B cell (primary cell): ENCODE data around the gene HEYL. TPM values are rescaled to one million over a fixed set of nuclear protein-coding genes. Genes with fewer than 3 reads are reported as not detected.

Experiments
- ATAC-seq: fragments of 200-7000 bp; cut with Tn5 transposase; one replicate; pipeline ENCODE4 v1.10.0; 2021; ENCODE audit warnings: low read depth, mild to moderate bottlenecking, moderate number of reproducible peaks, moderate library complexity
- CTCF ChIA-PET: fragments of 350-600 bp; sonication (Branson Sonifier 250); formaldehyde crosslinking; loops from one replicate; lab custom pipeline; 2021; ENCODE audit warnings: antibody characterized with exemption, inconsistent platforms; lab: Charles Lee
- POLR2A ChIA-PET: fragments of 350-600 bp; sonication (Branson Sonifier 250); formaldehyde crosslinking; loops from one replicate; lab custom pipeline; 2021; ENCODE audit warnings: antibody characterized with exemption; lab: Charles Lee
- DNase-seq: peaks from one replicate; pipeline ENCODE4 v3.0.0; 2013
- H2AFZ ChIP-seq: 2 replicates; pipeline ENCODE4 v1.6.1; 2012; ENCODE audit warnings: mild to moderate bottlenecking, low read depth, low read length; ENCODE audit not compliant: insufficient read depth, poor library complexity, severe bottlenecking
- H3K27ac ChIP-seq, 2 donors: 1 replicate in 1 of 2; 2 replicates in 1 of 2; pipeline ENCODE4 v1.5.1; 2012 to 2013; ENCODE audit warnings: low read length in 2 of 2, mild to moderate bottlenecking in 2 of 2, moderate library complexity in 1 of 2
- H3K27me3 ChIP-seq, 4 experiments: fragments of 200-600 bp in 1 of 4; sonication (generic) in 1 of 4; replicated peaks in 1 of 4; 1 replicate in 2 of 4; 2 replicates in 2 of 4; pipeline versions ENCODE4 v1.6.1 to v1.7.0; 2013 to 2016; ENCODE audit warnings: low read length in 3 of 4, mild to moderate bottlenecking in 2 of 4, mixed read lengths in 1 of 4, moderate library complexity in 1 of 4; ENCODE audit not compliant: insufficient read depth in 4 of 4, control insufficient read depth in 3 of 4; ENCODE audit errors: control extremely low read depth in 1 of 4
- H3K36me3 ChIP-seq, 2 experiments: replicated peaks in 1 of 2; 1 replicate in 1 of 2; 2 replicates in 1 of 2; pipeline versions ENCODE4 v1.6.1 to v1.7.1; 2013; ENCODE audit warnings: low read length in 1 of 2; ENCODE audit not compliant: insufficient read depth in 2 of 2, control insufficient read depth in 1 of 2; ENCODE audit errors: control extremely low read depth in 1 of 2, extremely low read depth in 1 of 2
- H3K4me1 ChIP-seq, 2 donors: fragments of 200-600 bp in 1 of 2; sonication (generic) in 1 of 2; 1 replicate in 1 of 2; 2 replicates in 1 of 2; pipeline versions ENCODE4 v1.5.1 to v1.6.1; 2013 to 2017; ENCODE audit warnings: low read length in 2 of 2; ENCODE audit not compliant: control insufficient read depth in 2 of 2, insufficient read depth in 2 of 2
- H3K4me2 ChIP-seq: replicated peaks from 2 replicates; pipeline ENCODE3; 2012; ENCODE audit warnings: mild to moderate bottlenecking, low read depth, low read length; ENCODE audit not compliant: poor library complexity, severe bottlenecking
- H3K4me3 ChIP-seq, 5 experiments: fragments of 200-600 bp in 1 of 5; sonication (generic) in 1 of 5; 1 replicate in 3 of 5; 2 replicates in 2 of 5; pipeline versions ENCODE4 v1.5.1 to v1.7.0; 2011 to 2016; ENCODE audit warnings: low read length in 4 of 5, mild to moderate bottlenecking in 4 of 5, low read depth in 2 of 5, control low read depth in 1 of 5, moderate library complexity in 1 of 5; ENCODE audit not compliant: insufficient read depth in 1 of 5; ENCODE audit errors: control extremely low read depth in 1 of 5, extremely low read depth in 1 of 5
- H3K79me2 ChIP-seq: fragments of 200-600 bp; sonication (generic); one replicate; pipeline ENCODE4 v1.6.0; 2016; ENCODE audit warnings: low read length; ENCODE audit not compliant: control insufficient read depth, insufficient read depth
- H3K9ac ChIP-seq: fragments of 200-600 bp; sonication (generic); 2 replicates; pipeline ENCODE4 v1.6.1; 2017; ENCODE audit warnings: mild to moderate bottlenecking, low read length, moderate library complexity
- H3K9me3 ChIP-seq, 3 donors: one replicate each; pipeline versions ENCODE4 v1.6.1 to v1.7.1; 2013; ENCODE audit warnings: low read length in 2 of 3; ENCODE audit not compliant: control insufficient read depth in 2 of 3, insufficient read depth in 1 of 3; ENCODE audit errors: control extremely low read depth in 1 of 3
- H4K20me1 ChIP-seq: 2 replicates; pipeline ENCODE4 v1.6.0; 2012; ENCODE audit warnings: mild to moderate bottlenecking, low read length; ENCODE audit not compliant: insufficient read depth, control insufficient read depth, poor library complexity, severe bottlenecking
- H3K27ac Mint-ChIP-seq: one replicate; pipeline ENCODE4 v1.8.0; 2021; ENCODE audit warnings: mixed read lengths
- H3K27me3 Mint-ChIP-seq: one replicate; pipeline ENCODE4 v1.8.0; 2021; ENCODE audit warnings: mixed read lengths
- H3K4me1 Mint-ChIP-seq: one replicate; pipeline ENCODE4 v1.8.0; 2021; ENCODE audit warnings: mixed read lengths
- H3K4me3 Mint-ChIP-seq: one replicate; pipeline ENCODE4 v1.8.0; 2021; ENCODE audit warnings: mixed read lengths
- H3K9me3 Mint-ChIP-seq: one replicate; pipeline ENCODE4 v1.8.0; 2022; ENCODE audit warnings: mixed read lengths; ENCODE audit not compliant: insufficient read depth
- EZH2 ChIP-seq: IDR thresholded peaks from 2 replicates; pipeline ENCODE4 v1.6.1; 2012; ENCODE audit warnings: borderline replicate concordance, low read depth, mild to moderate bottlenecking, moderate library complexity, low read length; ENCODE audit not compliant: insufficient read depth, poor library complexity, severe bottlenecking
- WGBS: methylation state at CpG from one replicate; pipeline ENCODE4 v1.1.5; 2013; ENCODE audit warnings: missing lambda C conversion rate; ENCODE audit not compliant: insufficient coverage; 5-methylcytosine and 5-hydroxymethylcytosine counted together
- intact Hi-C: fragments of 100-400 bp; cut with micrococcal nuclease; formaldehyde crosslinking; loops from one replicate; pipeline ENCODE4 v1.10.0; 2022
- polyA plus RNA-seq: library from polyadenylated mRNA; depleted of rRNA; stranded (reverse); fragments of >200 nt; gene quantifications from 2 replicates; pipeline ENCODE4 v1.2.3, GENCODE V29; 2012
- total RNA-seq, 2 donors: library from RNA; stranded (reverse); fragments of 120-200 nt in 1 of 2; gene quantifications; 1 replicate in 1 of 2; 2 replicates in 1 of 2; pipeline versions ENCODE4 v1.2.3 to v1.2.4, GENCODE V29; 2013 to 2022
- TF ChIP-seq, protein P1 (sequence below): fragments of 200-600 bp; IDR thresholded peaks from one replicate; pipeline ENCODE4 v1.8.0; 2022; ENCODE audit warnings: antibody characterized with exemption, mild to moderate bottlenecking

The HEYL gene
- total and polyA plus RNA-seq, 2 donors (not counting 1 experiment from before 2014, with no cell fraction given): 0.12 TPM; not detected in 1

DNA sequence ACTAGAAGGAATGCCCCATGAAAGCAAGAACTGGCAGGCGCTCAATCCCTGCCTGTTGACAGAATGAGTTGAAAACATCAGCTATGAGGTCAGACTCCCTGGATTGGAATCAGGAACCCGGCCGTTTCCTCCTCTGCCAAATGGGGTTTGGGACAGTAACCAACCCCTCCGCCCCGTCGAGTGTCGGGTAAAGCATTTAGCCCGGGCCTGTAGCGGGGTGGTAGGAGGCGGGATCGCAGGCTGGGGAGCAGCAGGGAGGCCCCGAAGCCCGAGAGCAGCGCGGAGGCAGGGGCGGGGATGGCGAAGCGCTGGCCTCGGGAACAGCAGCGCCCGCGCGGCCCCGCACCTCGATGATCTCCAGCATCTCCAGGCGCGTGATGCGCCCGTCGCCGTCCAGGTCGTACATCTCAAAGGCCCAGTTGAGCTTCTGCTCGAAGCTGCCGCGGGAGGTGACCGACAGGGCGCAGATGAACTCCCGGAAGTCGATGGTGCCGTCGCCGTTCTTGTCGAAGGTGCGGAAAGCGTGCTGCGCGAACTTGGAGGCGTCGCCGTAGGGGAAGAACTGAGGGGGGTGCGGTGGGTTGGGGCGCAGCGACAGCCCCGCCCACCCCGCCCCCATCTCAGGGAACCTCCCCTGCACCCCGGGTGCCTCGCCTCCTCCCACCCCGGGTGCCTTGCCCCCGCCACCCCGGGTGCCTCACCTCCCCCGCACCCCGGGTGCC is 44.3 kb upstream of the HEYL start:
- Histone ChIP-seq H3K4me3 (no peak overlapping the region), H3K9me3 (peaks cover 0 to 7% (median 0%) of the 10 kb centered on the region in 3 donors), H2AFZ (peak overlapping the region; percentile 46), H3K27me3 (peaks cover 0 to 58% (median 22%) of the 10 kb centered on the region in 4 experiments), H3K36me3 (no peaks in the 10 kb centered on the region), H3K79me2 (no peaks in the 10 kb centered on the region), H3K4me2 (peak overlapping the region; percentile 48), H3K27ac (no peak overlapping the region), H4K20me1 (no peaks in the 10 kb centered on the region), H3K4me1 (peaks cover 0 to 4% of the 10 kb centered on the region in 2 donors), H3K9ac (no peak overlapping the region)
- H3K27ac Mint-ChIP-seq: no peak overlapping the region
- 23% methylated on average over 46 of the region's 62 CpGs for WGBS
- peak; percentile 30 for DNase-seq
- no peak for ATAC-seq
- no peaks in the 10 kb centered on the region for H3K9me3 Mint-ChIP-seq
- H3K4me3 Mint-ChIP-seq: peak overlapping the region; percentile 55
- H3K27me3 Mint-ChIP-seq: peaks cover 58% of the 10 kb centered on the region
- intact Hi-C loops: no loop called here
- ChIA-PET POLR2A (no interaction called here), CTCF (no interaction called here)
- peaks cover 2% of the 10 kb centered on the region for H3K4me1 Mint-ChIP-seq
- TF ChIP-seq, protein P1, sequence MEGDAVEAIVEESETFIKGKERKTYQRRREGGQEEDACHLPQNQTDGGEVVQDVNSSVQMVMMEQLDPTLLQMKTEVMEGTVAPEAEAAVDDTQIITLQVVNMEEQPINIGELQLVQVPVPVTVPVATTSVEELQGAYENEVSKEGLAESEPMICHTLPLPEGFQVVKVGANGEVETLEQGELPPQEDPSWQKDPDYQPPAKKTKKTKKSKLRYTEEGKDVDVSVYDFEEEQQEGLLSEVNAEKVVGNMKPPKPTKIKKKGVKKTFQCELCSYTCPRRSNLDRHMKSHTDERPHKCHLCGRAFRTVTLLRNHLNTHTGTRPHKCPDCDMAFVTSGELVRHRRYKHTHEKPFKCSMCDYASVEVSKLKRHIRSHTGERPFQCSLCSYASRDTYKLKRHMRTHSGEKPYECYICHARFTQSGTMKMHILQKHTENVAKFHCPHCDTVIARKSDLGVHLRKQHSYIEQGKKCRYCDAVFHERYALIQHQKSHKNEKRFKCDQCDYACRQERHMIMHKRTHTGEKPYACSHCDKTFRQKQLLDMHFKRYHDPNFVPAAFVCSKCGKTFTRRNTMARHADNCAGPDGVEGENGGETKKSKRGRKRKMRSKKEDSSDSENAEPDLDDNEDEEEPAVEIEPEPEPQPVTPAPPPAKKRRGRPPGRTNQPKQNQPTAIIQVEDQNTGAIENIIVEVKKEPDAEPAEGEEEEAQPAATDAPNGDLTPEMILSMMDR: no peak
- no peak for TF ChIP-seq EZH2

DNA sequence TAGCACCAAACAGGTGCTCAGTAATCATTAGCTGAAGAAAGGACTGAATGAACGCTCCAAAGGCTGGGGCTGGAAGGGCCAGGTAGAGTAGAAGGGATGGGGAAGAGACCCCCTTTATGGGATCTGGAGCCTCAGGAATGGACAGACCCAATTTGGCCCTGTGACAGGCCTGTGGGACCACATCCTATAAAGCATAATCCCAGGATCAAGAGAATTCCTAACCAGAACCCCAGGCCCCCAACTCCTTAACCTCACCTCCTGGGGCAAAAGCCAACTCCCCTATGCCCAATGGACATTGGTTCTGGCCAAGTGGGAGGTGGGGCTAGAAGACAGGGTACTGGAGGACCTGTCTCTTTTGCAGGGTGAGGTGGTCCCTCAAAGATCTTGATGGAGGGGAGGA is 42.6 kb upstream of the HEYL start:
- intact Hi-C loops: no loop called here
- peaks cover 46% of the 10 kb centered on the region for H3K27me3 Mint-ChIP-seq
- H4K20me1 ChIP-seq: no peaks in the 10 kb centered on the region
- H3K27ac ChIP-seq: no peak overlapping the region
- no peak overlapping the region for H3K4me2 ChIP-seq
- H3K9me3 ChIP-seq: peaks cover 0 to 7% (median 0%) of the 10 kb centered on the region in 3 donors
- peaks cover 0 to 4% of the 10 kb centered on the region in 2 donors for H3K4me1 ChIP-seq
- no peak for TF ChIP-seq EZH2
- TF ChIP-seq, protein P1: no peak
- no peaks in the 10 kb centered on the region for H3K9me3 Mint-ChIP-seq
- H2AFZ ChIP-seq: no peak overlapping the region
- ATAC-seq (no peak), DNase-seq (no peak)
- WGBS: no CpG with 5 or more reads among the region's 1 CpG
- H3K4me3 Mint-ChIP-seq: no peak overlapping the region
- H3K79me2 ChIP-seq: no peaks in the 10 kb centered on the region
- no peak overlapping the region for H3K9ac ChIP-seq
- no peaks in the 10 kb centered on the region for H3K36me3 ChIP-seq
- H3K27me3 ChIP-seq: peaks cover 0 to 42% (median 15%) of the 10 kb centered on the region in 4 experiments
- CTCF ChIA-PET: interaction anchor here (0.9 to 2.5 kb wide), 4 partner anchors 10 to 30 kb away, joined by 3 to 11 read pairs (median 6); partner anchors contain the start of gene NT5C1A
- peaks cover 2% of the 10 kb centered on the region for H3K4me1 Mint-ChIP-seq
- no peak overlapping the region for H3K27ac Mint-ChIP-seq
- POLR2A ChIA-PET: no interaction called here
- no peak overlapping the region for H3K4me3 ChIP-seq
